Caco-2 (cell line): Measurements from ENCODE around the gene CPSF4. TPM values are rescaled to one million over a fixed set of nuclear protein-coding genes. Genes with fewer than 3 reads are reported as not detected.
A peak's percentile ranks its signal among the peaks of the same experiment; 100 is the strongest.
"Not testable (repeated sequence)": the region's sequence is repeated elsewhere in the genome, so short reads cannot be mapped to it uniquely, and the experiment has no call there.

ENCODE experiments used
- BruUV-seq: library from RNA; stranded (reverse); fragments of 400-500 nt; replicated peaks from 2 replicates; lab custom pipeline; 2021; lab: Mats Ljungman, UMichigan
- CTCF ChIA-PET: fragments of 300-600 bp; sonication (Branson Sonifier 250); formaldehyde crosslinking; loops from one replicate; lab custom pipeline; 2022; ENCODE audit warnings: antibody characterized with exemption; lab: Charles Lee
- POLR2A ChIA-PET: fragments of 300-600 bp; sonication (Branson Sonifier 250); formaldehyde crosslinking; loops from one replicate; lab custom pipeline; 2022; ENCODE audit warnings: antibody characterized with exemption; lab: Charles Lee
- DNase-seq, 2 experiments: peaks; one replicate each; pipeline versions ENCODE4 v3.0.0 to v3.0.0-alpha.2; 2020 to 2022
- H3K27me3 ChIP-seq: replicated peaks from 2 replicates; pipeline ENCODE4 v1.6.0; 2011; ENCODE audit warnings: low read length; ENCODE audit not compliant: control insufficient read depth, insufficient read depth
- H3K36me3 ChIP-seq: 2 replicates; pipeline ENCODE4 v1.5.1; 2011; ENCODE audit warnings: low read length; ENCODE audit not compliant: control insufficient read depth, insufficient read depth
- H3K4me1 ChIP-seq: fragments of 250-450 bp; sonication (Bioruptor Pico); 2 replicates; pipeline ENCODE4 v1.5.1; 2020; ENCODE audit warnings: mild to moderate bottlenecking
- H3K4me3 ChIP-seq: 2 replicates; pipeline ENCODE4 v1.5.1; 2011; ENCODE audit warnings: low read depth, mild to moderate bottlenecking, control low read depth, low read length
- H3K9me3 ChIP-seq: fragments of 250-450 bp; sonication (Bioruptor Pico); 2 replicates; pipeline ENCODE4 v1.5.1; 2020; ENCODE audit warnings: mild to moderate bottlenecking, moderate library complexity
- H3K27ac Mint-ChIP-seq: one replicate; pipeline ENCODE4 v1.8.0; 2022; ENCODE audit warnings: mixed read lengths; ENCODE audit not compliant: unreplicated experiment
- H3K27me3 Mint-ChIP-seq: one replicate; pipeline ENCODE4 v1.8.0; 2022; ENCODE audit warnings: mixed read lengths; ENCODE audit not compliant: insufficient read depth, unreplicated experiment
- H3K36me3 Mint-ChIP-seq: one replicate; pipeline ENCODE4 v1.8.0; 2022; ENCODE audit warnings: mild to moderate bottlenecking, mixed read lengths; ENCODE audit not compliant: insufficient read depth, unreplicated experiment
- H3K4me1 Mint-ChIP-seq: one replicate; pipeline ENCODE4 v1.8.0; 2022; ENCODE audit warnings: low read depth, mixed read lengths; ENCODE audit not compliant: unreplicated experiment
- H3K4me3 Mint-ChIP-seq: one replicate; pipeline ENCODE4 v1.8.0; 2022; ENCODE audit warnings: mild to moderate bottlenecking, moderate library complexity, mixed read lengths; ENCODE audit not compliant: unreplicated experiment
- H3K9me3 Mint-ChIP-seq: one replicate; pipeline ENCODE4 v1.8.0; 2022; ENCODE audit warnings: mixed read lengths; ENCODE audit not compliant: unreplicated experiment
- intact Hi-C: fragments of 100-400 bp; cut with micrococcal nuclease; formaldehyde crosslinking; loops from one replicate; pipeline ENCODE4 v1.10.0; 2022; ENCODE audit not compliant: unreplicated experiment
- total RNA-seq: library from RNA; stranded (reverse); gene quantifications from 2 replicates; pipeline ENCODE4 v1.2.3, GENCODE V29; 2022
- TF ChIP-seq, protein P1 (sequence below), 2 experiments: fragments of 200-600 bp in 1 of 2; IDR thresholded peaks; 1 replicate in 1 of 2; 2 replicates in 1 of 2; pipeline versions ENCODE4 v1.5.1 to v1.8.0; 2011 to 2022; ENCODE audit warnings: antibody characterized with exemption in 1 of 2, control low read depth in 1 of 2, inconsistent platforms in 1 of 2, low read depth in 1 of 2, low read length in 1 of 2, mild to moderate bottlenecking in 1 of 2, moderate library complexity in 1 of 2; ENCODE audit not compliant: insufficient read depth in 1 of 2, severe bottlenecking in 1 of 2, unreplicated experiment in 1 of 2

Gene CPSF4
- total RNA-seq, 1 experiment from 2014 or later, result 158 TPM

DNA sequence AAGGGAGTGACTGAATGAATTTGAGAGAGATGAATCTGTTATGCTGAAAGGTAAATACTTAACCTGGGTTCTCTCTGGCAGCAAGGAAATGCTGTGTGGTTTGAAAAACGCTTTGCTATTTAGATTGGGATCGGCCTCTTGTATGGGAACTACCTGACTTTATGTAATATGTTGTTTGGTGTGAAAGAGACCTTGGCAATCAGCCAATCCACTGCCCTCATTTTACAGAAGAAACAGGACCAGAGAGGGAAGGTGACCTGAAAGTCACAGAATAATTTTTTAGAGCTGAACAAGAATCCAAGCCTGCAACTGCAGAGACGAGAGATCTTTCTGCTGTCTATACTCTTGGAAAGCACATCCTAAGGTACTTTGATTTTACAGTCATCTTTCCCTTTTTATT is 28.9 kb upstream of the CPSF4 start:
- ChIA-PET CTCF (no interaction called here), POLR2A (interaction anchor here (0.5 to 1.9 kb wide), 3 partner anchors 10 to 380 kb away, joined by 3 to 13 read pairs (median 4); partner anchors contain the start of gene ARPC1B)
- H3K27me3 Mint-ChIP-seq, result no peaks in the 10 kb centered on the region
- intact Hi-C loops, result loop anchor here (2.0 kb wide), 2 partner anchors 23 to 37 kb away; no protein-coding TSS in a partner anchor
- Histone ChIP-seq H3K27me3 (no peaks in the 10 kb centered on the region), H3K4me1 (peaks cover 9% of the 10 kb centered on the region), H3K36me3 (peaks cover 4% of the 10 kb centered on the region), H3K9me3 (no peaks in the 10 kb centered on the region), H3K4me3 (peak overlapping the region; percentile 94)
- H3K27ac Mint-ChIP-seq, result peak overlapping the region; percentile 92
- H3K4me1 Mint-ChIP-seq, result peaks cover 22% of the 10 kb centered on the region
- peak overlapping the region; percentile 91 for H3K4me3 Mint-ChIP-seq
- no TSS peak for BruUV-seq
- peaks cover 78% of the 10 kb centered on the region for H3K36me3 Mint-ChIP-seq
- no peaks in the 10 kb centered on the region for H3K9me3 Mint-ChIP-seq
- TF ChIP-seq, protein P1, sequence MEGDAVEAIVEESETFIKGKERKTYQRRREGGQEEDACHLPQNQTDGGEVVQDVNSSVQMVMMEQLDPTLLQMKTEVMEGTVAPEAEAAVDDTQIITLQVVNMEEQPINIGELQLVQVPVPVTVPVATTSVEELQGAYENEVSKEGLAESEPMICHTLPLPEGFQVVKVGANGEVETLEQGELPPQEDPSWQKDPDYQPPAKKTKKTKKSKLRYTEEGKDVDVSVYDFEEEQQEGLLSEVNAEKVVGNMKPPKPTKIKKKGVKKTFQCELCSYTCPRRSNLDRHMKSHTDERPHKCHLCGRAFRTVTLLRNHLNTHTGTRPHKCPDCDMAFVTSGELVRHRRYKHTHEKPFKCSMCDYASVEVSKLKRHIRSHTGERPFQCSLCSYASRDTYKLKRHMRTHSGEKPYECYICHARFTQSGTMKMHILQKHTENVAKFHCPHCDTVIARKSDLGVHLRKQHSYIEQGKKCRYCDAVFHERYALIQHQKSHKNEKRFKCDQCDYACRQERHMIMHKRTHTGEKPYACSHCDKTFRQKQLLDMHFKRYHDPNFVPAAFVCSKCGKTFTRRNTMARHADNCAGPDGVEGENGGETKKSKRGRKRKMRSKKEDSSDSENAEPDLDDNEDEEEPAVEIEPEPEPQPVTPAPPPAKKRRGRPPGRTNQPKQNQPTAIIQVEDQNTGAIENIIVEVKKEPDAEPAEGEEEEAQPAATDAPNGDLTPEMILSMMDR (IDR thresholded peaks at IDR 0.05; ENCODE audit: insufficient read depth in 1 of 2, low read depth in 1 of 2, low read length in 1 of 2, severe bottlenecking in 1 of 2, unreplicated experiment in 1 of 2), result no peak
- no peak for DNase-seq

DNA sequence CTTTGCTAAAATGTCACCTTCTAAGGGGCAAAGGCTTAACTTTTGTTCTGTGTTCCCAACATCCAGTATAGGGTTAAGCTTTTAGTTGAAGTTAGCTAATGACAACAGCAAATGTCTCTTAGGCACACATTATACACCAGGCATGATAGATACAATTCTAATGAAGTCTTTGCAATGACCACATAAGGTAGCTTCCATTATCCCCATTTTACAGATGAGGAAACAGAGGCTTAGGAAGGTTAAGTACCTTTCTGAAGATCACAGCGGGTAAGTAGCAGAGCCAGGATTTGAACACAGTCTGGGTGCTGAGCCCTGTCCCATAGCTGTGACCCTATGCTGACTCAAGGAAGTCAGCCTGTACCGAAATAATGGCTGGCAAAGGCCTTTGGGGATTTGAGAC is 28.1 kb upstream of the CPSF4 start:
- Mint-ChIP-seq H3K9me3 (no peaks in the 10 kb centered on the region), H3K4me3 (peak overlapping the region; percentile 91), H3K36me3 (peaks cover 84% of the 10 kb centered on the region), H3K27me3 (no peaks in the 10 kb centered on the region), H3K27ac (peak overlapping the region; percentile 92), H3K4me1 (peaks cover 22% of the 10 kb centered on the region)
- intact Hi-C loops, result no loop called here
- ChIA-PET POLR2A (no interaction called here), CTCF (no interaction called here)
- Histone ChIP-seq H3K27me3 (no peaks in the 10 kb centered on the region), H3K4me1 (peaks cover 9% of the 10 kb centered on the region), H3K4me3 (no peak overlapping the region), H3K36me3 (peaks cover 4% of the 10 kb centered on the region), H3K9me3 (no peaks in the 10 kb centered on the region)
- no peak for DNase-seq
- TF ChIP-seq, protein P1 (IDR thresholded peaks at IDR 0.05; ENCODE audit: insufficient read depth in 1 of 2, low read depth in 1 of 2, low read length in 1 of 2, severe bottlenecking in 1 of 2, unreplicated experiment in 1 of 2), result no peak
- no TSS peak for BruUV-seq

GRCh38 chr7:99415513-99416127 is 23.1 kb upstream of the CPSF4 start:
- POLR2A ChIA-PET, H3K27me3 ChIP-seq, BruUV-seq, H3K9me3 ChIP-seq, H3K4me1 Mint-ChIP-seq, H3K27me3 Mint-ChIP-seq, intact Hi-C loops, H3K4me3 ChIP-seq, H3K9me3 Mint-ChIP-seq, H3K4me3 Mint-ChIP-seq, H3K4me1 ChIP-seq: not testable (repeated sequence)
- peaks cover 14% of the 10 kb centered on the region for H3K36me3 ChIP-seq
- Mint-ChIP-seq H3K27ac (peak overlapping the region; percentile 70), H3K36me3 (peaks cover 100% of the 10 kb centered on the region)
- TF ChIP-seq, protein P1 (IDR thresholded peaks at IDR 0.05; ENCODE audit: insufficient read depth in 1 of 2, low read depth in 1 of 2, low read length in 1 of 2, severe bottlenecking in 1 of 2, unreplicated experiment in 1 of 2), result peak; percentile 39 to 78
- peak; percentile 79 for DNase-seq
- CTCF ChIA-PET, result interaction anchor here (0.8 kb wide), 1 partner anchor 279 kb away, joined by 4 read pairs; no protein-coding TSS in a partner anchor
